Natural killer cell (primary cell): ENCODE results near the gene NSF. TPM values are rescaled to one million over a fixed set of nuclear protein-coding genes. Genes with fewer than 3 reads are reported as not detected.

Source experiments
- ATAC-seq, 3 donors: fragments of 150-1000 bp in 2 of 3; fragments of 200-7000 bp in 1 of 3; cut with Tn5 transposase; 1 replicate in 1 of 3; 2 replicates in 2 of 3; pipeline ENCODE4 v1.10.0; 2021; ENCODE audit warnings: mild to moderate bottlenecking in 2 of 3, moderate library complexity in 2 of 3
- DNase-seq, 2 donors: peaks; one replicate each; pipeline versions ENCODE4 v3.0.0 to v3.0.0-alpha.2; 2013 to 2021; ENCODE audit warnings: mixed read lengths in 1 of 2
- H3K27ac ChIP-seq: one replicate; pipeline ENCODE4 v1.5.1; 2013; ENCODE audit warnings: mild to moderate bottlenecking, low read length
- H3K27me3 ChIP-seq: one replicate; pipeline ENCODE4 v1.6.1; 2013; ENCODE audit warnings: low read length; ENCODE audit not compliant: control insufficient read depth, insufficient read depth
- H3K36me3 ChIP-seq: one replicate; pipeline ENCODE4 v1.6.1; 2013; ENCODE audit warnings: low read length; ENCODE audit not compliant: control insufficient read depth, insufficient read depth
- H3K4me1 ChIP-seq: one replicate; pipeline ENCODE4 v1.6.1; 2013; ENCODE audit warnings: low read length; ENCODE audit not compliant: control insufficient read depth, insufficient read depth
- H3K4me3 ChIP-seq: one replicate; pipeline ENCODE4 v1.5.1; 2013; ENCODE audit warnings: low read length
- H3K9me3 ChIP-seq: one replicate; pipeline ENCODE4 v1.6.1; 2013; ENCODE audit warnings: low read length; ENCODE audit not compliant: control insufficient read depth, insufficient read depth
- H3K27ac Mint-ChIP-seq, 2 donors: one replicate each; pipeline ENCODE4 v1.8.0; 2022; ENCODE audit warnings: mild to moderate bottlenecking in 2 of 2, mixed read lengths in 2 of 2, moderate library complexity in 1 of 2
- H3K27me3 Mint-ChIP-seq, 2 donors: one replicate each; pipeline ENCODE4 v1.8.0; 2022; ENCODE audit warnings: low read depth in 2 of 2, mixed read lengths in 2 of 2
- H3K36me3 Mint-ChIP-seq: one replicate; pipeline ENCODE4 v1.8.0; 2022; ENCODE audit warnings: mixed read lengths
- H3K4me1 Mint-ChIP-seq, 2 donors: one replicate each; pipeline ENCODE4 v1.8.0; 2022; ENCODE audit warnings: mixed read lengths in 2 of 2
- H3K4me3 Mint-ChIP-seq: one replicate; pipeline ENCODE4 v1.8.0; 2022; ENCODE audit warnings: mild to moderate bottlenecking, moderate library complexity, mixed read lengths
- H3K9me3 Mint-ChIP-seq, 2 donors: one replicate each; pipeline ENCODE4 v1.8.0; 2022; ENCODE audit warnings: mixed read lengths in 2 of 2
- CTCF ChIP-seq: fragments of 200-600 bp; IDR thresholded peaks from one replicate; pipeline ENCODE4 v1.8.0; 2022; ENCODE audit warnings: antibody characterized with exemption
- WGBS: methylation state at CpG from one replicate; pipeline ENCODE4 v1.1.7; 2013; ENCODE audit warnings: missing lambda C conversion rate; ENCODE audit not compliant: insufficient coverage; 5-methylcytosine and 5-hydroxymethylcytosine counted together
- intact Hi-C: fragments of 100-400 bp; cut with micrococcal nuclease; formaldehyde crosslinking; loops from one replicate; pipeline ENCODE4 v1.14.2; 2022
- total RNA-seq, 4 donors: library from RNA; stranded (reverse); fragments of 120-200 nt in 1 of 4; gene quantifications; one replicate each; pipeline versions ENCODE4 v1.2.3 to v1.2.4, GENCODE V29; 2013 to 2022

NSF gene
- total RNA-seq, 3 donors from 2014 or later (not counting 1 experiment from before 2014, with no cell fraction given) = 32.2 to 45.1 (median 39.9) TPM

GRCh38 chr17:46793541-46793940 is 203.1 kb downstream of the NSF start:
- H3K27ac ChIP-seq = no peak overlapping the region
- H3K9me3 ChIP-seq = peaks cover 3% of the 10 kb centered on the region
- Mint-ChIP-seq H3K4me3 (no peak overlapping the region), H3K27me3 (peaks cover 27 to 29% of the 10 kb centered on the region in 2 donors), H3K36me3 (no peaks in the 10 kb centered on the region), H3K27ac (no peak overlapping the region), H3K9me3 (no peaks in the 10 kb centered on the region), H3K4me1 (no peaks in the 10 kb centered on the region)
- no peak for TF ChIP-seq CTCF
- WGBS = 71% methylated on average over 5 of the region's 5 CpGs
- intact Hi-C loops = no loop called here
- no peaks in the 10 kb centered on the region for H3K36me3 ChIP-seq
- no peaks in the 10 kb centered on the region for H3K4me1 ChIP-seq
- no peaks in the 10 kb centered on the region for H3K27me3 ChIP-seq
- ATAC-seq (no peak), DNase-seq (no peak)
- H3K4me3 ChIP-seq = no peak overlapping the region

- H3K9me3 Mint-ChIP-seq = no peaks in the 10 kb centered on the region
- H3K4me1 Mint-ChIP-seq = no peaks in the 10 kb centered on the region
- Histone ChIP-seq H3K4me1 (no peaks in the 10 kb centered on the region), H3K9me3 (peaks cover 3% of the 10 kb centered on the region), H3K36me3 (no peaks in the 10 kb centered on the region), H3K27me3 (no peaks in the 10 kb centered on the region), H3K27ac (no peak overlapping the region), H3K4me3 (no peak overlapping the region)
- 75% methylated on average over 5 of the region's 5 CpGs for WGBS
- DNase-seq = no peak
- no peak for TF ChIP-seq CTCF
- H3K27ac Mint-ChIP-seq = no peak overlapping the region
- H3K27me3 Mint-ChIP-seq = peaks cover 20 to 26% of the 10 kb centered on the region in 2 donors
- ATAC-seq = no peak
- no peak overlapping the region for H3K4me3 Mint-ChIP-seq
- H3K36me3 Mint-ChIP-seq = no peaks in the 10 kb centered on the region
- intact Hi-C loops = no loop called here
Measured at GRCh38 chr17:46794318-46794717, 203.8 kb downstream of the NSF start.

GRCh38 chr17:46795379-46795952 is 205.0 kb downstream of the NSF start:
- ATAC-seq = no peak
- no peaks in the 10 kb centered on the region for H3K36me3 ChIP-seq

More at GRCh38 chr17:46795379-46795952, 205.0 kb downstream of the NSF start:
- Histone ChIP-seq H3K4me1 (no peaks in the 10 kb centered on the region), H3K27ac (no peak overlapping the region), H3K9me3 (no peaks in the 10 kb centered on the region), H3K27me3 (no peaks in the 10 kb centered on the region), H3K4me3 (no peak overlapping the region)
- Mint-ChIP-seq H3K27ac (no peak overlapping the region), H3K4me1 (no peaks in the 10 kb centered on the region), H3K27me3 (peaks cover 18 to 24% of the 10 kb centered on the region in 2 donors), H3K9me3 (no peaks in the 10 kb centered on the region), H3K4me3 (no peak overlapping the region), H3K36me3 (no peaks in the 10 kb centered on the region)
- WGBS = 81% methylated on average over 14 of the region's 15 CpGs
- intact Hi-C loops = no loop called here
- TF ChIP-seq CTCF = no peak
- no peak for DNase-seq
